ENCODE measurements around the gene FAR1.

Gene FAR1

GRCh38 chr11:13669544-13670488, 1.3 kb downstream of the FAR1 start:
- DNase-seq, result no peak

GRCh38 chr11:13672576-13673210, 4.2 kb downstream of the FAR1 start:
- no peak for DNase-seq

GRCh38 chr11:13674799-13675509, 6.5 kb downstream of the FAR1 start:
- DNase-seq, result no peak

GRCh38 chr11:13676576-13676975, 8.1 kb downstream of the FAR1 start:
- no peak for DNase-seq

- DNase-seq, result no peak
Measured at GRCh38 chr11:13679768-13680167, 11.3 kb downstream of the FAR1 start.

GRCh38 chr11:13680501-13681264, 12.2 kb downstream of the FAR1 start:
- DNase-seq, result no peak

- no peak for DNase-seq
Measured at GRCh38 chr11:13681446-13681845, 13.0 kb downstream of the FAR1 start.

- no peak for DNase-seq
Measured at GRCh38 chr11:13682212-13682611, 13.7 kb downstream of the FAR1 start.

GRCh38 chr11:13685461-13686108, 17.1 kb downstream of the FAR1 start:
- no peak for DNase-seq

- no peak for DNase-seq
Measured at GRCh38 chr11:13686776-13687175, 18.3 kb downstream of the FAR1 start.

GRCh38 chr11:13687271-13687670, 18.8 kb downstream of the FAR1 start:
- no peak for DNase-seq

GRCh38 chr11:13691286-13691899, 22.9 kb downstream of the FAR1 start:
- no peak for DNase-seq

- DNase-seq, result no peak
Measured at GRCh38 chr11:13692172-13692571, 23.7 kb downstream of the FAR1 start.

- DNase-seq, result no peak
Measured at GRCh38 chr11:13694115-13694514, 25.6 kb downstream of the FAR1 start.

GRCh38 chr11:13695886-13696285, 27.4 kb downstream of the FAR1 start:
- no peak for DNase-seq

- DNase-seq, result no peak
Measured at GRCh38 chr11:13697710-13698109, 29.2 kb downstream of the FAR1 start.

GRCh38 chr11:13698132-13698531, 29.7 kb downstream of the FAR1 start:
- no peak for DNase-seq

GRCh38 chr11:13699041-13699440, 30.6 kb downstream of the FAR1 start:
- no peak for DNase-seq

GRCh38 chr11:13699870-13700269, 31.4 kb downstream of the FAR1 start:
- no peak for DNase-seq

GRCh38 chr11:13701506-13701905, 33.0 kb downstream of the FAR1 start:
- no peak for DNase-seq

GRCh38 chr11:13702071-13702470, 33.6 kb downstream of the FAR1 start:
- no peak for DNase-seq

GRCh38 chr11:13705710-13706109, 37.2 kb downstream of the FAR1 start:
- no peak for DNase-seq
